COLO668 (cell line): ENCODE results near the gene LRRC52.
"Not testable (repeated sequence)": the region's sequence is repeated elsewhere in the genome, so short reads cannot be mapped to it uniquely, and the experiment has no call there.

Experiments used
- DNase-seq: peaks from one replicate; lab custom pipeline; 2025; ENCODE audit not compliant: unreplicated experiment; lab: John Stamatoyannopoulos, UW

LRRC52 gene

GRCh38 chr1:165580931-165581871 lies 37.4 kb downstream of the LRRC52 start:
- DNase-seq: no peak

- DNase-seq: no peak
These were observed 38.1 kb downstream of the LRRC52 start for GRCh38 chr1:165581926-165582325.

- no peak for DNase-seq
These were observed 42.6 kb downstream of the LRRC52 start for GRCh38 chr1:165586398-165586797.

GRCh38 chr1:165591391-165591790 lies 47.6 kb downstream of the LRRC52 start:
- DNase-seq: not testable (repeated sequence)

- DNase-seq: peak; percentile 75
These were observed 49.4 kb downstream of the LRRC52 start for GRCh38 chr1:165592945-165593823.

- no peak for DNase-seq
These were observed 51.6 kb downstream of the LRRC52 start for GRCh38 chr1:165595246-165595938.

GRCh38 chr1:165597883-165598675 lies 54.3 kb downstream of the LRRC52 start:
- DNase-seq: peak; percentile 96

- no peak for DNase-seq
These were observed 54.9 kb downstream of the LRRC52 start for GRCh38 chr1:165598676-165599059.

- DNase-seq: no peak
These were observed 57.0 kb downstream of the LRRC52 start for GRCh38 chr1:165600793-165601192.

GRCh38 chr1:165603810-165604209 lies 60.0 kb downstream of the LRRC52 start:
- DNase-seq: no peak

GRCh38 chr1:165605246-165605645 lies 61.4 kb downstream of the LRRC52 start:
- DNase-seq: no peak

GRCh38 chr1:165606676-165607075 lies 62.9 kb downstream of the LRRC52 start:
- DNase-seq: not testable (repeated sequence)

- no peak for DNase-seq
These were observed 67.1 kb downstream of the LRRC52 start for GRCh38 chr1:165610866-165611265.

GRCh38 chr1:165612062-165612461 lies 68.3 kb downstream of the LRRC52 start:
- DNase-seq: no peak
